AG20443 (cell line): Measurements from ENCODE around the gene GEMIN8.

Source experiments
- DNase-seq: peaks from one replicate; pipeline ENCODE4 v3.0.0; 2012; ENCODE audit warnings: low spot score, mixed read lengths

Gene GEMIN8

DNA sequence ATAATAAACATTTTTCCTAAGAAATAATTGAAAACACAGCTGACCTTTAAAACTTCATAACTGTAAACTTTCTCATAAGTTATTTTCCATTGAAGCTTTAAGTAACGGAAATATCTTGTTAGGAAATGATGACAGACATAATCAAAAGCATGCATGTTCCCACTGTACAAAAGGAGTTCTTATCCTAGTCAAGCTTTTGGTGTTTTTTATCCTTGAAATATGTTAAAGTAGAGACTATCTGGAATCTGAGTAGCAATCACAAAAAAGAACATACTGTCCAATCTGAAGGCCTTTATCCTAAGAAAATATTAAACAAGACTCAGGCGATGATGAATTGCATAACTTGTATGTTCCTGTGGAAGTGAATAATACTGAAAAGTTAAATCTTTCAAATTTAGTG lies 14.4 kb downstream of the GEMIN8 start:
- no peak for DNase-seq

- no peak for DNase-seq
These were observed 15.2 kb downstream of the GEMIN8 start for GRCh38 chrX:14014526-14014925.

DNA sequence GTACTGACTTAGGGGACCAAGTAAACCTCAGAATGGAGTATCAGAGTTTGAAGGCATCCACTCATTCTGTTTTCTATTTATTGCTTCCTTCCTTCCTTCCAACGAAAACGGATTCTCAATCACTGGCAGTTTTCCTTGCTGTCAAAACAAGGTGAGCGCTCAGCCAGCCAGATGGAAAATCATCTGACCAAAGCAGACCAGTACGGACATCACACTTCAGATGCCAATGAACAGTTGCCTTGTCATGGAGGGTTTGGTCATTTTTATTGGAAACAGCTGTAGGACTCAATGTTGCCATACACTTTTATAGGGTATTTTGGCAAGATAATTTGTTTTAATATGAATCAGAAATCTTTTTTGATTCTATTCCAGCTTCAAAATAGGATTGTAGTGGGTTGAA lies 16.6 kb downstream of the GEMIN8 start:
- DNase-seq = no peak

- DNase-seq = no peak
These were observed 19.1 kb downstream of the GEMIN8 start for GRCh38 chrX:14010566-14010965.

GRCh38 chrX:14006540-14006939 lies 23.2 kb downstream of the GEMIN8 start:
- no peak for DNase-seq

GRCh38 chrX:14003876-14004425 lies 25.7 kb downstream of the GEMIN8 start:
- DNase-seq = no peak

GRCh38 chrX:14003028-14003427 lies 26.7 kb downstream of the GEMIN8 start:
- DNase-seq = no peak

GRCh38 chrX:13996650-13997049 lies 33.0 kb downstream of the GEMIN8 start:
- no peak for DNase-seq

DNA sequence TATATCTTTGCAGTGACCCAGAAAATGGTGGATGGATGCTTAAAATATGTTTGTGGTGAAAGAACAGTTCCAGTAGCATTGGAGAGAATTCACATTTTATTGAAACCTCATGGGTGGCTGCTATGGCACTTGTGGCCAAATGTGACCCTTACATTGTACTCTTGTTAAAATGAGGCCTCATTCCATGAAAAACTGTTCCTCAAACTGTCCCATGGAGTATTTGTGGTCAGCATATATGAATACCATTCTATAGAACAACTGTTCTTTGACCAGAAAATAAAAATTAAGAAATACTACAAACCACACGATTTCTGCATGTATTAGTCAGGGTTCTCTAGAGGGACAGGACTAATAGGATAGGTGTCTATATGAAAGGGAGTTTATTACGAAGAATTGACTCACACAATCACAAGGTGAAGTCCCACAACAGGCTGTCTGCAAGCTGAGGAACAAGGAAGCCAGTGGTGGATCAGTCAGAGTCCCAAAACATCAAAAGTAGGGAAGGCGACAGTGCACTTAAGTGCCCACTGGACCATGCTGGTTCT lies 35.1 kb downstream of the GEMIN8 start:
- no peak for DNase-seq

DNA sequence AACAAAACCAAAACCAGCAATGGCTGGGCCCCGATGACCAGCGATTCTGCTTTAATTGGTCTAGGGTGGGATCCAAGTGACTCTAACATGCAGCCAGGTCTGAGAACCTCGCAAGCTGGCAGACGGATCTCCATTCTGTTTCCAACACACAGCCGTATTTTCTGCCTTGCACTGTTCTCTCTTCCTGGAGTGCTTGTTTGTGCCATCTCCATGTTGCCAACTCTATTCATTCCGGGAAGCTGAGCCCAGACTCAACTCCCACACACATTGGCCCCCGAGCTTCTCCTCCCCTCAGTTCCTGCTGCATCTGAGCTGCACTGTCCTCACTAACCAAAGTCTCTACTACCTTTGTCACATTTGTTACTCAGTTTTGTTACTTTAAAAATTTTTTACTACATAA lies 35.6 kb downstream of the GEMIN8 start:
- no peak for DNase-seq

GRCh38 chrX:13990126-13990800 lies 39.4 kb downstream of the GEMIN8 start:
- no peak for DNase-seq

DNA sequence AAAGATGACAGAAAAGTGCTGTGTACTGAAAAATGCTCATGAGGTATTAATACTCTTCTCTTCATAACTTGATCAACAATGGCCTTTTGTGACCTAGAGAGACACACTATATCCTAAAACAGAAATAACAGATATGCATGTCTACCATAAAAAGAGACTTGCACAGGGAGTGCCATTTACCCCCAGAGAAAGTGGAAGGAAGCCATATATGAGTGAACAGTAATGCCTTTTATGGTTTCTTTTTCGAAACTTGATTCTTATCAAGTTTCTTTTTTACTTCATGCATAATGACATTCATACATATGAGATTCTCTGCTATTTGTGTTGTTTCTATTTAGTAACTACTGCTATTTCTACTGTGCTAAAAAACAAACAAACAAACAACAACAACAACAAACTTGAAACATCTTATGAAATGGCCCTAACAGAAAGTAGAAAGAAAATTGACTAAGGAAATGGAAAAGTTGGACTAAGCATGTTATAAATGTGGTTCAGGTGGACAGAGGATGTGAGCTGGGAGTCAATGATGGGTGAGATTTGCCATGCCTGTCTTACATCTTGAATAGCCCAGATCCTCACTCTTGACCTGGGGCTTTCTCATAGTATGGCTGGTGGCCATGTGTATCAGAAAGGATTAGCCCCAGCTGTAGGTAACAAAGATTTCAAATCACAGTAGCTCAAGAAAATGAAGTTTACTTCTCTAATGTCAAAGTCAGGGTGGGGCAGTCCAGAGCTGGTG lies 43.8 kb downstream of the GEMIN8 start:
- no peak for DNase-seq

GRCh38 chrX:13983734-13984133 lies 46.0 kb downstream of the GEMIN8 start:
- DNase-seq = no peak

DNA sequence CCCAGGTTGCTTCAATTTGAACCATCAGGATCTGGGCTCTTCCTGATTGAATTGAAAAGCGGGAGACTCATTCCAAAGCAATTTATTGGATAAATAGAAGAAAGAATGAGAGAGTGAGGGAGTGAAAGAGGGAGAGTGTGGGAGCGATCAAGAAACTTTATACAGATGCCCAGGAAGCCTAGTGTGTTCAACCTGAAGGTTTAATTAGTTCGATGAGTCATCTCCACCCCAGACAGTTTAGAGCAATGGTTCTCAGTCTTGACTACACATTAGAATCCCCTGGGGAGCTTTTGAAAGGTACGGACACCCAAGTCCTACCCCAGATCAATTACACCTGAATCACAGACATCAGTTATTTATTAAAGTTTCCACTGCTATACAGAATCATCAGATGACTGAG lies 61.5 kb downstream of the GEMIN8 start:
- no peak for DNase-seq

- no peak for DNase-seq
These were observed 62.1 kb downstream of the GEMIN8 start for GRCh38 chrX:13967636-13968035.

DNA sequence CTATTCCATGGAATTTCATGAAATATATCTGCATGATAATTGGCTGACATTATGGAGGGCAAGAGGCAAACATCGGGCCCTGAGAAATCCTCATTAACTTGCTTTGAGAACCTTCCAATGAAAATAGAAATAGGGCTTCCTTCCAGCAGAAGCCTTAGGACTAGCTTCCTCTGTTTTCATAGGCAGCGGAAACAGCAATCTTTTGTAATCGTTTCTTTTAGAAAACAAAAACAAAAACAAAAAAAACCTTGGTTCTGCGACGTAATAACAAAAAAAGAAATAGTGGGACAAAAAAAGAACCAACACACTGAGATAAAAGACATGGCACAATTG lies 62.9 kb downstream of the GEMIN8 start:
- no peak for DNase-seq

- no peak for DNase-seq
These were observed 63.5 kb downstream of the GEMIN8 start for GRCh38 chrX:13966071-13966792.

DNA sequence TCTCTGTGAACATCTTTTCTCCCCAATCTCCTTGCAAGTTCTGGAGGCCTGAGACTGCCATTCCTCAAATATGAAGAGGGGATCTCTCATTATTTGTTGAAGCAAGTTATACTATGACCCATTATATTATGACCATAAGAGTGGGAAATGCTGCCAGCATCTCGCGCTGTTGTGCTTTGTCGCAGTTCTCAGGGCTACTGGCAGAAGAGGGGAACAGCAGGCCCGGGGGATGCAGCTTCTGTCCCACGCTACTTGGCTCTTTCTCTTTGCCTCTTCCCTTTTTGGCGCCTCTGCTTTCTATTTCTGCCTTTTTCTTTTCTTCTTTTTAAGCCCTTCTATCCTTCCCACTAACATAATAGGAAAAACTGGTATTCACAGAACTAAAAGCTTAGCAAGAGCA lies 64.2 kb downstream of the GEMIN8 start:
- DNase-seq = no peak

GRCh38 chrX:13956998-13957397 lies 72.7 kb downstream of the GEMIN8 start:
- DNase-seq = no peak
